Breast epithelium (tissue), 3 donors: ENCODE data around the gene PSMD10.

ENCODE experiments used
- CTCF ChIP-seq, 3 donors: fragments of 450-650 bp; IDR thresholded peaks; one replicate each; pipeline ENCODE4 v1.5.1; 2016 to 2017; ENCODE audit warnings: antibody characterized with exemption in 3 of 3, mild to moderate bottlenecking in 3 of 3, moderate library complexity in 3 of 3
- POLR2AphosphoS5 ChIP-seq, 3 donors: sonication (generic); formaldehyde crosslinking; IDR thresholded peaks; one replicate each; pipeline ENCODE4 v1.6.1; 2017; ENCODE audit warnings: antibody characterized with exemption in 3 of 3

DNA sequence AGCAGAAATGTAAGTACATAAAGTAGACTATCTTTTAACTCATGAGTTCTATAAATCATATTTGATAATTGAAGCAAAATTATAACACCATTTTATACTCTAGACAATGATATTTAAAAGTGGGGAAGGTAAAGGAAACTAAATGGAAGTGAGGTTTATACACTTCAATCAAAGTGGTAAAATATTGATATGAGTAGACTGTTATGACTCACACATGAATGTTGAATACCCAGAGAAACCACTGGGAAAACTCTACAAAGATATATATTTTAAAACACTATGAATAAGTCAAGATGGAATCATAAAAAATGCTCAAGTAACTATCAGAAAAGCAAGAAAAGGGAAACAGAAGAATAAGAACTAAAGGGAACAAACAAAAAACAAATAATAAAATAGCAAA lies 38.1 kb downstream of the PSMD10 start:
- TF ChIP-seq CTCF (IDR thresholded peaks at IDR 0.05) (no peak), POLR2AphosphoS5 (IDR thresholded peaks at IDR 0.05) (no peak)
